Measurements from ENCODE around the gene SSTR3. TPM values are rescaled to one million over a fixed set of nuclear protein-coding genes. Genes with fewer than 3 reads are reported as not detected.

The SSTR3 gene
- total and polyA plus RNA-seq, 2 of the 4 experiments (the other 2 are of a cell fraction): under 0.01 to 0.07 TPM

- no peak overlapping the region for H4K8ac ChIP-seq (ENCODE audit: low read depth in 2 of 2, low read length in 2 of 2)
- H4K91ac ChIP-seq (ENCODE audit: insufficient read depth, low read depth, low read length): no peak overlapping the region
- H3K9ac ChIP-seq (ENCODE audit: low read depth, low read length): no peak overlapping the region
- WGBS, 2 experiments (ENCODE audit: extremely low coverage in 2 of 2, insufficient read length in 1 of 2): no CpG with 5 or more reads among the region's 14 CpGs
- DNase-seq: no peak
- no peak overlapping the region for H2BK15ac ChIP-seq (ENCODE audit: low read depth, low read length)
- H2BK20ac ChIP-seq (ENCODE audit: low read depth, low read length): no peak overlapping the region
- ATAC-seq (ENCODE audit: low read depth): no peak
- no peak overlapping the region for H3K4ac ChIP-seq (ENCODE audit: low read depth, low read length)
- intact Hi-C loops (cut with micrococcal nuclease) (no loop called here), dilution Hi-C loops (cut with HindIII; ENCODE audit: low sequenced_read_pairs, unreplicated experiment) (no loop called here), in situ Hi-C loops (cut with MboI; ENCODE audit: low sequenced_read_pairs) (no loop called here)
- no peak overlapping the region for H3K4me3 ChIP-seq (ENCODE audit: insufficient read depth, low read depth, low read length)
- peaks cover 3% of the 10 kb centered on the region; the same call in 1 of the 2 replicates for H3K9me3 ChIP-seq (ENCODE audit: control insufficient read depth, insufficient read depth, low read length)
- H2AK9ac ChIP-seq (replicated peaks; ENCODE audit: low read depth, low read length, poor library complexity): no peak overlapping the region
- H2BK120ac ChIP-seq (ENCODE audit: low read depth, low read length): no peak overlapping the region
- H3K27ac ChIP-seq (ENCODE audit: insufficient read depth, low read length): no peak overlapping the region
- H3K79me1 ChIP-seq (ENCODE audit: low read depth in 1 of 2, low read length in 2 of 2): peaks cover 0 to 7% of the 10 kb centered on the region in 2 experiments; a peak in 1 of 4 replicates
- H3K36me3 ChIP-seq (ENCODE audit: control insufficient read depth, insufficient read depth, low read length): no peaks in the 10 kb centered on the region
- ChIA-PET POLR2A (ENCODE audit: unreplicated experiment) (no interaction called here), CTCF (no interaction called here)
- H4K20me1 ChIP-seq (ENCODE audit: insufficient read depth, low read length): peaks cover 7% of the 10 kb centered on the region
- no peak overlapping the region for H4K5ac ChIP-seq (ENCODE audit: low read depth, low read length)
- H3K14ac ChIP-seq (replicated peaks; ENCODE audit: low read depth, low read length): no peak overlapping the region
- no peak overlapping the region for H3K18ac ChIP-seq (ENCODE audit: low read depth, low read length)
- H3K27me3 ChIP-seq (ENCODE audit: control insufficient read depth, insufficient read depth, low read length): peaks cover under 1% of the 10 kb centered on the region; the same call in 1 of the 2 replicates
- H3K9me1 ChIP-seq (ENCODE audit: insufficient read depth, low read length): peaks cover 15% of the 10 kb centered on the region
- H2AFZ ChIP-seq (replicated peaks; ENCODE audit: low read length, poor library complexity): no peak overlapping the region
- TF ChIP-seq MAZ (IDR thresholded peaks at IDR 0.05; ENCODE audit: borderline replicate concordance, low read depth, low read length) (no peak), BHLHE40 (IDR thresholded peaks at IDR 0.05; ENCODE audit: low read depth, low read length) (no peak), POLR2A (IDR thresholded peaks at IDR 0.05; ENCODE audit: low read depth, low read length) (no peak)
- H3K4me2 ChIP-seq (ENCODE audit: low read depth, low read length): no peak overlapping the region
- no peak overlapping the region for H3K56ac ChIP-seq (ENCODE audit: extremely low read depth, insufficient read depth, low read length)
- BruUV-seq (replicated peaks): no TSS peak
- no peak overlapping the region for H2AK5ac ChIP-seq (ENCODE audit: low read depth, low read length)
- peaks cover 22% of the 10 kb centered on the region for H3K4me1 ChIP-seq (ENCODE audit: control insufficient read depth, insufficient read depth, low read length)
- no peak overlapping the region for H2BK5ac ChIP-seq (ENCODE audit: low read depth, low read length, poor library complexity, severe bottlenecking)
- H3K23ac ChIP-seq (ENCODE audit: low read depth, low read length): no peak overlapping the region
Observed at GRCh38 chr22:37226514-37226913, 14.2 kb upstream of the SSTR3 start.
